Measurements from ENCODE around the gene TRIM66.

Gene TRIM66

DNA sequence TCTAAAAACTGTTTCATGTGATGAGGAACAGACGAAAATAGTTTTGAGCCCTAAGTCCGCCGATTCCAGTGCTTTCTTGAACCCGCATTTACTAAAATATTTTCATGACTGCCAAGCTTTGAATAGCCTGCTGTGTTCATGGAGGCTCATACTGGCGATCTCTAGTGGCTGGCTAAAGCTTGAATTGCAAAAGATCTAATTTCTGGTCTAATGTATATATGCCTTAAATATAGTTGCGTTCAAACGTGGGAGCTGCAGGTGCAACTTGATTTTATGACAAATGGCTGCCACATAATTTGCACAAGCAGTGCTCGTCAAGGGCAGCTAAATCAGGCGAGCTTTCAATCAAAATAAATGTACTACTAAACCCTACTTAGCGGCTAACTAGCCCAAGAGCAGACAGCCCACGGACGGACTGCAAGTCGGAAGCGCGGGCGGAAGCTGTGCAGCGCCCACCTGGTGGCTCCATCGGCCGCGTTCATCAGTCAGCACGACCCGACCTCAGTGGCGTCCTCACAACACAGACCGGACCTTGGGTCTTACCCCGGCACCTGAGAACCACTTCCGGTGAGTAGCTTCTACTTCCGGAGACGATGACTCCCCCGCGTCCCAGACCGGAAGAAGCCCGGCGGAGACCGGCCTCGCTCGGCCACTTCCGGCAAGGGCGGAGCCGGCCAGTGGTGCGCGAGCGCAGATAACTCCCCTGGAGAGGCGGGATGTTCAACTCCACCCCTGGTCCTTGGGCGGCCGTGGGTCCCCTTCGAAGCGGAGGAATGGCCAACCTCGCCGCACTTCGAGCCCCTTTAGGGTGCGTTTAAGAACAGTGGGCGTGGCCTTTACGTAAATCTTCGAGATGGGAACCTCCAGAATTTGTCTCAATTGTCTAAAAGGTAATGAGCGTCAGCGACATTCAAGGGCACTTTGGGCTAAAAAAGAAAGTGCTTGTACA lies 6.2 kb upstream of the TRIM66 start:
- Histone ChIP-seq H3K56ac (ENCODE audit: low read length) (peak overlapping the region; percentile 84), H2AK5ac (ENCODE audit: low read length) (no peak overlapping the region), H3K79me1 (ENCODE audit: low read length) (peaks cover 6% of the 10 kb centered on the region), H2BK120ac (ENCODE audit: low read depth, low read length) (no peak overlapping the region), H2BK5ac (ENCODE audit: low read length) (no peak overlapping the region), H3K18ac (ENCODE audit: low read length) (no peak overlapping the region), H3K4me2 (ENCODE audit: low read length) (peak overlapping the region; percentile 49), H3K4me3 (ENCODE audit: low read length) (peak overlapping the region; percentile 21), H4K5ac (ENCODE audit: low read length) (no peak overlapping the region), H3K23ac (ENCODE audit: low read length) (peak overlapping the region; percentile 52), H3K79me2 (ENCODE audit: control insufficient read depth, insufficient read depth, low read length) (peaks cover 17% of the 10 kb centered on the region), H2BK15ac (replicated peaks; ENCODE audit: low read depth) (no peak overlapping the region), H3K4me1 (ENCODE audit: control insufficient read depth, low read depth, low read length) (peaks cover 2% of the 10 kb centered on the region), H3K27me3 (ENCODE audit: insufficient read depth, low read length, poor library complexity) (no peaks in the 10 kb centered on the region), H4K8ac (ENCODE audit: low read depth, low read length) (no peak overlapping the region), H3K27ac (ENCODE audit: low read depth, low read length) (peak overlapping the region; percentile 74), H3K9ac (ENCODE audit: low read length) (peak overlapping the region; percentile 76), H3K4ac (ENCODE audit: low read depth, low read length) (no peak overlapping the region), H3K36me3 (ENCODE audit: control insufficient read depth, insufficient read depth, low read length) (peaks cover 12% of the 10 kb centered on the region)
- DNase-seq, result peak; percentile 99
- no CpG with 5 or more reads among the region's 56 CpGs for WGBS (ENCODE audit: extremely low coverage, insufficient coverage, low lambda C conversion rate)

DNA sequence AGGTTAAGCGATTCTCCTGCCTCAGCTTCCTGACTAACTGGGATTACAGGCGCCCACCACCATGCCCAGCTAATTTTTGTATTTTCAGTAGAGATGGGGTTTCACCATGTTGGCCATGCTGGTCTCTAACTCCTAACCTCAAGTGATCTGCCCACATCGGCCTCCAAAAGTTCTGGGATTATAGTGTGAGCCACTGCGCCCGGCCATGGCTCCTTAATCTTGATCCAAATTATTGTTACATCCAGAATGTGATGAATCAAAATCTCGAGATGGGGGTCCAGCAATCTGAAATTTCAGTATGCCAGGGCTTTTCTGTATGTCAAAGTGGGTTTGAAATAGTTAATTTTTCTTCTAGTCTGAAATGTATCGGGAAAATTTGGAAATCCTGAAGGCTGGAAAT lies 3.9 kb upstream of the TRIM66 start:
- H2BK120ac ChIP-seq (ENCODE audit: low read depth, low read length), result no peak overlapping the region
- no CpG with 5 or more reads among the region's 7 CpGs for WGBS (ENCODE audit: extremely low coverage, insufficient coverage, low lambda C conversion rate)
- H3K27ac ChIP-seq (ENCODE audit: low read depth, low read length), result no peak overlapping the region
- no peak overlapping the region for H3K9ac ChIP-seq (ENCODE audit: low read length)
- no peak overlapping the region for H4K8ac ChIP-seq (ENCODE audit: low read depth, low read length)
- H2AK5ac ChIP-seq (ENCODE audit: low read length), result no peak overlapping the region
- H4K5ac ChIP-seq (ENCODE audit: low read length), result no peak overlapping the region
- H3K18ac ChIP-seq (ENCODE audit: low read length), result no peak overlapping the region
- H3K79me2 ChIP-seq (ENCODE audit: control insufficient read depth, insufficient read depth, low read length), result peaks cover 27% of the 10 kb centered on the region
- H3K4me2 ChIP-seq (ENCODE audit: low read length), result no peak overlapping the region
- peaks cover 12% of the 10 kb centered on the region for H3K36me3 ChIP-seq (ENCODE audit: control insufficient read depth, insufficient read depth, low read length)
- no peak overlapping the region for H3K56ac ChIP-seq (ENCODE audit: low read length)
- no peak for DNase-seq
- H2BK5ac ChIP-seq (ENCODE audit: low read length), result no peak overlapping the region
- peaks cover 2% of the 10 kb centered on the region for H3K4me1 ChIP-seq (ENCODE audit: control insufficient read depth, low read depth, low read length)
- no peak overlapping the region for H3K4me3 ChIP-seq (ENCODE audit: low read length)
- no peak overlapping the region for H2BK15ac ChIP-seq (replicated peaks; ENCODE audit: low read depth)
- H3K27me3 ChIP-seq (ENCODE audit: insufficient read depth, low read length, poor library complexity), result no peaks in the 10 kb centered on the region
- H3K79me1 ChIP-seq (ENCODE audit: low read length), result peaks cover 7% of the 10 kb centered on the region
- no peak overlapping the region for H3K4ac ChIP-seq (ENCODE audit: low read depth, low read length)
- H3K23ac ChIP-seq (ENCODE audit: low read length), result no peak overlapping the region

DNA sequence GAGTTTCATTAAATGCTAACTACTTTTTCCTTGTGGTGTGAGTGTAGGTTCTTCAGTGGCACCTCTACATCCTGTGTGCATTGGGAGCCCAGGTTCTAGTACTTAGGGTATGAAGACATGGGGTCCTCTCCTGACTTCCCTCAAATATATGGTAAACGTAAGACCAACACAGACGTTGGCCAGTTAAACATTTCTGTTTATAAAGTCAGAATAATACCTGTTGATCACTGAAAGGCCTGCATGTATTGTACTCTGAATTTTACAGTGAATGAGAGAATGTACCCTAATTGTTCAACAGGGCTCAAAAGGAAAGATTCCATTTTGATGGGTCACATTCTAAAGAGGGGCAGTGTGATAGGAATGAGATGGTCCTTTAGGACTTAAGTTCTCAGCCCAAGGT lies 3.4 kb upstream of the TRIM66 start:
- peaks cover 2% of the 10 kb centered on the region for H3K4me1 ChIP-seq (ENCODE audit: control insufficient read depth, low read depth, low read length)

DNA sequence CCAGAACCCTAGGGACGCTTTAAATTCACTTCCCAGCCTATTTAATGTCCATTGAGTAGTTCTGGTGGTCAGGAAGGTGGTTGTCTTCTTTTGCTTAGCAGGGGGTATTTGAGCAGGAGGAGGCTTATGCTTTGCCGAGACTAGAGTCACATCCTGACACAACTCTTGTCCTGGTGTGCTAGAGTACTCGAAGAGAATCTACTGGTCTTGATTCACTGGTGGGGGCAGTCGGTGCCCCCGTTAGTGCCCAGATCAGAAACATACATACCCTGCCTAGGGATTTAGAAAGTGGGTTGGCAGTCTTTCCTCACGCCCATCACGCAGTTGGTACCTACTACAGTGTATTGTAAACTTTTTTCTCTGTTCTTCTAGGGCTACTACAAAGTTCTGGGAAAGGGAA lies 2.8 kb upstream of the TRIM66 start:
- H3K79me2 ChIP-seq (ENCODE audit: control insufficient read depth, insufficient read depth, low read length), result peaks cover 27% of the 10 kb centered on the region
- peaks cover 12% of the 10 kb centered on the region for H3K36me3 ChIP-seq (ENCODE audit: control insufficient read depth, insufficient read depth, low read length)
- H3K27ac ChIP-seq (ENCODE audit: low read depth, low read length), result no peak overlapping the region
- no CpG with 5 or more reads among the region's 7 CpGs for WGBS (ENCODE audit: extremely low coverage, insufficient coverage, low lambda C conversion rate)
- H2AK5ac ChIP-seq (ENCODE audit: low read length), result no peak overlapping the region
- H3K9ac ChIP-seq (ENCODE audit: low read length), result peak overlapping the region; percentile 100
- H3K18ac ChIP-seq (ENCODE audit: low read length), result no peak overlapping the region
- no peak overlapping the region for H3K4ac ChIP-seq (ENCODE audit: low read depth, low read length)
- H3K4me1 ChIP-seq (ENCODE audit: control insufficient read depth, low read depth, low read length), result peaks cover 2% of the 10 kb centered on the region
- no peak overlapping the region for H2BK15ac ChIP-seq (replicated peaks; ENCODE audit: low read depth)
- no peak overlapping the region for H4K5ac ChIP-seq (ENCODE audit: low read length)
- no peak overlapping the region for H3K4me3 ChIP-seq (ENCODE audit: low read length)
- peaks cover 7% of the 10 kb centered on the region for H3K79me1 ChIP-seq (ENCODE audit: low read length)
- H2BK5ac ChIP-seq (ENCODE audit: low read length), result no peak overlapping the region
- H3K56ac ChIP-seq (ENCODE audit: low read length), result peak overlapping the region; percentile 3
- no peak overlapping the region for H3K23ac ChIP-seq (ENCODE audit: low read length)
- H3K27me3 ChIP-seq (ENCODE audit: insufficient read depth, low read length, poor library complexity), result no peaks in the 10 kb centered on the region
- DNase-seq, result no peak
- no peak overlapping the region for H2BK120ac ChIP-seq (ENCODE audit: low read depth, low read length)
- peak overlapping the region; percentile 0 for H3K4me2 ChIP-seq (ENCODE audit: low read length)
- H4K8ac ChIP-seq (ENCODE audit: low read depth, low read length), result no peak overlapping the region

More for the DNA sequence above, 3.4 kb upstream of the TRIM66 start:
- peaks cover 27% of the 10 kb centered on the region for H3K79me2 ChIP-seq (ENCODE audit: control insufficient read depth, insufficient read depth, low read length)
- H4K8ac ChIP-seq (ENCODE audit: low read depth, low read length), result no peak overlapping the region
- no peak for DNase-seq
- H3K9ac ChIP-seq (ENCODE audit: low read length), result peak overlapping the region; percentile 100
- H3K27ac ChIP-seq (ENCODE audit: low read depth, low read length), result no peak overlapping the region
- no peak overlapping the region for H3K4me2 ChIP-seq (ENCODE audit: low read length)
- no peak overlapping the region for H3K18ac ChIP-seq (ENCODE audit: low read length)
- H2BK120ac ChIP-seq (ENCODE audit: low read depth, low read length), result no peak overlapping the region
- peaks cover 12% of the 10 kb centered on the region for H3K36me3 ChIP-seq (ENCODE audit: control insufficient read depth, insufficient read depth, low read length)
- no peak overlapping the region for H3K23ac ChIP-seq (ENCODE audit: low read length)
- no peaks in the 10 kb centered on the region for H3K27me3 ChIP-seq (ENCODE audit: insufficient read depth, low read length, poor library complexity)
- no CpG with 5 or more reads among the region's 2 CpGs for whole genome bisulfite sequencing (ENCODE audit: extremely low coverage, insufficient coverage, low lambda C conversion rate)
- no peak overlapping the region for H2AK5ac ChIP-seq (ENCODE audit: low read length)
- no peak overlapping the region for H3K56ac ChIP-seq (ENCODE audit: low read length)
- no peak overlapping the region for H2BK15ac ChIP-seq (replicated peaks; ENCODE audit: low read depth)
- no peak overlapping the region for H3K4me3 ChIP-seq (ENCODE audit: low read length)
- peaks cover 7% of the 10 kb centered on the region for H3K79me1 ChIP-seq (ENCODE audit: low read length)
- H4K5ac ChIP-seq (ENCODE audit: low read length), result no peak overlapping the region
- H3K4ac ChIP-seq (ENCODE audit: low read depth, low read length), result no peak overlapping the region
- no peak overlapping the region for H2BK5ac ChIP-seq (ENCODE audit: low read length)

DNA sequence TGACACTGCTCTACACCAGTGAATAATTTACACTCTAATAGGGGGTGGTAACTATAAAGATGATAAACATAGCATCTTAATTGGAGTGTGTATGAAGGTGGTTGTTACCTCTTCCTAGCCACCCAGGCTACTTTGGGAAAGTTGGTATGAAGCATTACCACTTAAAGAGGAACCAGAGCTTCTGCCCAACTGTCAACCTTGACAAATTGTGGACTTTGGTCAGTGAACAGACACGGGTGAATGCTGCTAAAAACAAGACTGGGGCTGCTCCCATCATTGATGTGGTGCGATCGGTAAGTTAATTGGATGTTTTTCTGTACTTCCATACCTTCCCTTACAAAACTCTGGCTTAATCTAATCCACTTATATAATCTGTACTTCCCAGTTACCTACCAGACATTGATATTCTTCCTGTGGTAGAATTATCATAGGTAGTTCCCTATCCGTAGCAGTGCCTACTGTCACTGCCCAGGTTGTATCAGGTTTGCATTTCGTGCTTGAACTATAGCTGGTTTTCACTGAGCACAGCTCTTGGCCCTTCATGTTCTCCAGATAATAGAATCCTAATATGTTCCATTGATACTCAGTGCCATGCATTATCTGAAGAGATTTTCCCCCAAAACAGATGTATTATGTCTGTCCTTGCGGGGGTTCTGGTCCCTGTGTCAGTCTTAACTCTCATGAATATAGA lies 2.3 kb upstream of the TRIM66 start:
- Histone ChIP-seq H3K4me2 (ENCODE audit: low read length) (peak overlapping the region; percentile 56), H3K79me2 (ENCODE audit: control insufficient read depth, insufficient read depth, low read length) (peaks cover 27% of the 10 kb centered on the region), H3K23ac (ENCODE audit: low read length) (no peak overlapping the region), H4K5ac (ENCODE audit: low read length) (no peak overlapping the region), H3K9ac (ENCODE audit: low read length) (peak overlapping the region; percentile 100), H3K27me3 (ENCODE audit: insufficient read depth, low read length, poor library complexity) (no peaks in the 10 kb centered on the region), H3K56ac (ENCODE audit: low read length) (peak overlapping the region; percentile 95), H3K4me1 (ENCODE audit: control insufficient read depth, low read depth, low read length) (peaks cover 2% of the 10 kb centered on the region), H3K36me3 (ENCODE audit: control insufficient read depth, insufficient read depth, low read length) (peaks cover 12% of the 10 kb centered on the region), H4K8ac (ENCODE audit: low read depth, low read length) (no peak overlapping the region), H2BK120ac (ENCODE audit: low read depth, low read length) (no peak overlapping the region), H3K18ac (ENCODE audit: low read length) (no peak overlapping the region), H2BK5ac (ENCODE audit: low read length) (no peak overlapping the region), H3K4ac (ENCODE audit: low read depth, low read length) (no peak overlapping the region), H3K79me1 (ENCODE audit: low read length) (peaks cover 7% of the 10 kb centered on the region), H3K27ac (ENCODE audit: low read depth, low read length) (no peak overlapping the region), H3K4me3 (ENCODE audit: low read length) (no peak overlapping the region), H2AK5ac (ENCODE audit: low read length) (no peak overlapping the region), H2BK15ac (replicated peaks; ENCODE audit: low read depth) (no peak overlapping the region)
- no CpG with 5 or more reads among the region's 6 CpGs for WGBS (ENCODE audit: extremely low coverage, insufficient coverage, low lambda C conversion rate)
- no peak for DNase-seq
